HL-60 (cell line): ENCODE measurements around the gene THRAP3.
A peak's percentile ranks its signal among the peaks of the same experiment; 100 is the strongest.

Source experiments
- DNase-seq, 2 experiments: peaks; one replicate each; pipeline ENCODE4 v3.0.0-alpha.2; 2010 to 2020; ENCODE audit warnings: low read depth in 1 of 2, low spot score in 1 of 2
- H3K27ac ChIP-seq: fragments of 250-450 bp; sonication (Bioruptor Pico); replicated peaks from 2 replicates; pipeline ENCODE4 v1.5.1; 2020; ENCODE audit warnings: mild to moderate bottlenecking, moderate library complexity
- H3K27me3 ChIP-seq: fragments of 250-450 bp; sonication (Bioruptor Pico); 2 replicates; pipeline ENCODE4 v1.5.1; 2021; ENCODE audit warnings: mild to moderate bottlenecking, moderate library complexity; ENCODE audit not compliant: insufficient read depth, poor library complexity, severe bottlenecking
- H3K4me3 ChIP-seq: replicated peaks from 2 replicates; pipeline ENCODE4 v1.5.1; 2011; ENCODE audit warnings: mild to moderate bottlenecking, control low read depth, low read length; ENCODE audit not compliant: insufficient read depth
- GABPA ChIP-seq: IDR thresholded peaks from 2 replicates; pipeline ENCODE4 v1.6.1; 2012; ENCODE audit warnings: low read depth
- POLR2AphosphoS5 ChIP-seq: IDR thresholded peaks from 2 replicates; pipeline ENCODE4 v1.6.1; 2012; ENCODE audit warnings: low read depth
- SPI1 ChIP-seq: IDR thresholded peaks from 2 replicates; pipeline ENCODE4 v1.6.1; 2012; ENCODE audit warnings: low read depth, mild to moderate bottlenecking, borderline replicate concordance
- TF ChIP-seq, protein P1 (sequence below): IDR thresholded peaks from 2 replicates; pipeline ENCODE4 v1.6.1; 2012; ENCODE audit warnings: low read depth; ENCODE audit not compliant: insufficient replicate concordance
- TF ChIP-seq, protein P2 (sequence below): IDR thresholded peaks from one replicate; pipeline ENCODE4 v1.5.1; 2011; ENCODE audit warnings: low read length, control low read depth, inconsistent platforms; ENCODE audit not compliant: insufficient read depth

Gene THRAP3

DNA sequence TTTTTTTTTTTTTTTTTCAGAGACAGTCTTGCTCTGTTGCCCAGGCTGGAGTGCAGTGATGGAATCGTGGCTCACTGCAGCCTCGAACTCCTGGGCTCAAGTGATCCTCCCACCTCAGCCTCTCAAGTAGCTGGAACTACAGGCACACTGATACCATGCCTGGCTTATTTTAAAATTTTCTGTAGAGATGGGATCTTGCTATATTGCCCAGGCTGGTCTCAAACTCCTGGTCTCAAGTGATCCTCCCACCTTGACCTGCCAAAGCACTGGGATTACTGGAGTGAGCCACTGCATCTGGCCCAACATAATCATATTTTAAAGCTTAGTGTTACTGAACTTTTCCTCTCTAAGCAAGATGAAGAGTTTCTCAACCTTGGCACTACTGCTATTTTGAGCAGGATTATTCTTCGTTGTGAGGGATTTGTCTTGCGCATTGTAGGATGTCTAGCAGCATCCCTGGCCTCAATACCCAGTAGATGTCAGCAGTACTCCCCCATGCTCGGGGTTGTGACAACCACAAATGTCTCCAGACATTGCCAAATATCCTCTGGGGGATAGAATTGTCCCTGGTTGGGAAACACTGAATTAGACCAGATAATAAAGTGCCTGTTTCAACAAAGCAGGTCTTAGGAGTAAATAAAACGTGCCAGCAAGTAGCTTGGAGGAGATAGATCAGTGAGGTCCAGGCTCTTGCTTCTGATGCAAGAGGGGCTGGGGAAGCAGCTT is 15.1 kb upstream of the THRAP3 start:
- Histone ChIP-seq H3K27me3 (no peaks in the 10 kb centered on the region), H3K27ac (peak overlapping the region; percentile 33; the same call in 1 of the 2 replicates), H3K4me3 (no peak overlapping the region)
- TF ChIP-seq SPI1 (peak; percentile 5; the same call in 1 of the 2 replicates), GABPA (0 out of 2 replicates have a peak, but pooled peaks have one; percentile 41), POLR2AphosphoS5 (peak; percentile 70)
- TF ChIP-seq, protein P1, sequence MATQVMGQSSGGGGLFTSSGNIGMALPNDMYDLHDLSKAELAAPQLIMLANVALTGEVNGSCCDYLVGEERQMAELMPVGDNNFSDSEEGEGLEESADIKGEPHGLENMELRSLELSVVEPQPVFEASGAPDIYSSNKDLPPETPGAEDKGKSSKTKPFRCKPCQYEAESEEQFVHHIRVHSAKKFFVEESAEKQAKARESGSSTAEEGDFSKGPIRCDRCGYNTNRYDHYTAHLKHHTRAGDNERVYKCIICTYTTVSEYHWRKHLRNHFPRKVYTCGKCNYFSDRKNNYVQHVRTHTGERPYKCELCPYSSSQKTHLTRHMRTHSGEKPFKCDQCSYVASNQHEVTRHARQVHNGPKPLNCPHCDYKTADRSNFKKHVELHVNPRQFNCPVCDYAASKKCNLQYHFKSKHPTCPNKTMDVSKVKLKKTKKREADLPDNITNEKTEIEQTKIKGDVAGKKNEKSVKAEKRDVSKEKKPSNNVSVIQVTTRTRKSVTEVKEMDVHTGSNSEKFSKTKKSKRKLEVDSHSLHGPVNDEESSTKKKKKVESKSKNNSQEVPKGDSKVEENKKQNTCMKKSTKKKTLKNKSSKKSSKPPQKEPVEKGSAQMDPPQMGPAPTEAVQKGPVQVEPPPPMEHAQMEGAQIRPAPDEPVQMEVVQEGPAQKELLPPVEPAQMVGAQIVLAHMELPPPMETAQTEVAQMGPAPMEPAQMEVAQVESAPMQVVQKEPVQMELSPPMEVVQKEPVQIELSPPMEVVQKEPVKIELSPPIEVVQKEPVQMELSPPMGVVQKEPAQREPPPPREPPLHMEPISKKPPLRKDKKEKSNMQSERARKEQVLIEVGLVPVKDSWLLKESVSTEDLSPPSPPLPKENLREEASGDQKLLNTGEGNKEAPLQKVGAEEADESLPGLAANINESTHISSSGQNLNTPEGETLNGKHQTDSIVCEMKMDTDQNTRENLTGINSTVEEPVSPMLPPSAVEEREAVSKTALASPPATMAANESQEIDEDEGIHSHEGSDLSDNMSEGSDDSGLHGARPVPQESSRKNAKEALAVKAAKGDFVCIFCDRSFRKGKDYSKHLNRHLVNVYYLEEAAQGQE: peak; percentile 21
- TF ChIP-seq, protein P2, sequence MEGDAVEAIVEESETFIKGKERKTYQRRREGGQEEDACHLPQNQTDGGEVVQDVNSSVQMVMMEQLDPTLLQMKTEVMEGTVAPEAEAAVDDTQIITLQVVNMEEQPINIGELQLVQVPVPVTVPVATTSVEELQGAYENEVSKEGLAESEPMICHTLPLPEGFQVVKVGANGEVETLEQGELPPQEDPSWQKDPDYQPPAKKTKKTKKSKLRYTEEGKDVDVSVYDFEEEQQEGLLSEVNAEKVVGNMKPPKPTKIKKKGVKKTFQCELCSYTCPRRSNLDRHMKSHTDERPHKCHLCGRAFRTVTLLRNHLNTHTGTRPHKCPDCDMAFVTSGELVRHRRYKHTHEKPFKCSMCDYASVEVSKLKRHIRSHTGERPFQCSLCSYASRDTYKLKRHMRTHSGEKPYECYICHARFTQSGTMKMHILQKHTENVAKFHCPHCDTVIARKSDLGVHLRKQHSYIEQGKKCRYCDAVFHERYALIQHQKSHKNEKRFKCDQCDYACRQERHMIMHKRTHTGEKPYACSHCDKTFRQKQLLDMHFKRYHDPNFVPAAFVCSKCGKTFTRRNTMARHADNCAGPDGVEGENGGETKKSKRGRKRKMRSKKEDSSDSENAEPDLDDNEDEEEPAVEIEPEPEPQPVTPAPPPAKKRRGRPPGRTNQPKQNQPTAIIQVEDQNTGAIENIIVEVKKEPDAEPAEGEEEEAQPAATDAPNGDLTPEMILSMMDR: peak; percentile 15
- DNase-seq: peak in 1 of 2 experiments; percentile 90

DNA sequence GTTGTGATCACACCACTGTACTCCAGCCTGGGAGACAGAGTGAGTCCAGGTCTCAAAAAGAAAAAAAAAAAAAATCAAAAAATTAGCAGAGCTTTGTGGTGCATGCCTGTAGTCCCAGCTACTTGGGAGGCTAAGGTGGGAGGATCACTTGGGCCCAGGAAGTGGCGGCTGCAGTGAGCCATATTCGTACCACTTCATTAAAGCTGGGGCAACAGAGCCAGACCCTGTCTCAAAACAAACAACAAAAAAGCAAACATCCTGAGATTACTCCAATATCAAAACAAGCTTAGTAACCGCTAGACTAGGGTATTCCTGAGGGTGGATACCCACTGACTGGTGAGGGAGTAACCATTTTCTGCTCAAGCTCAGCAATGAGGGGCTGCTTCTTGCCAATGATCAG is 12.9 kb upstream of the THRAP3 start:
- no peak for DNase-seq
- Histone ChIP-seq H3K27me3 (no peaks in the 10 kb centered on the region), H3K4me3 (no peak overlapping the region), H3K27ac (no peak overlapping the region)
- TF ChIP-seq POLR2AphosphoS5 (no peak), GABPA (no peak), SPI1 (no peak)
- TF ChIP-seq, protein P1: no peak
- TF ChIP-seq, protein P2: no peak

DNA sequence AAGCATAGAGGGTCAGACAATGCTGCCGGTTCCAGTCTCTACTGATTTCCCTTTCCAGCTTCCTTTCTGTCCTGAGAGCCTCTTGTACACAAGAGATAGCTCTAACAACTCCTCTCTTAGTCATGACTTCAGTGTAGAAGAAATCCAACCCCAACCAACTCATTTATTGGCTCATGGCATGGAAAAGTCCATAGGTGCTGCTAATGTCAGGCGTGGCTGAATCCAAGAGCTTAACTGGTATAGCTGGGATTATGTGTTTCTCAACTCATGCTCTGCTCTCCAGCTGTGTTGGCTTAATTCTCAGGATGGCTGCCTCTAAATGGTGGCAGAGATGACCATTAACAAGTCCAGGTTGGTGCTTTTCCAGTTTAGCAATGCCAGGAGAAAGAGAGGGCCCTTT is 12.4 kb upstream of the THRAP3 start:
- DNase-seq: no peak
- Histone ChIP-seq H3K4me3 (no peak overlapping the region), H3K27ac (no peak overlapping the region), H3K27me3 (no peaks in the 10 kb centered on the region)
- TF ChIP-seq GABPA: no peak
- no peak for TF ChIP-seq SPI1
- TF ChIP-seq, protein P1: no peak
- no peak for TF ChIP-seq POLR2AphosphoS5
- TF ChIP-seq, protein P2: no peak
